Measurements from ENCODE around the gene DPEP1.
"Not testable (repeated sequence)": the region's sequence is repeated elsewhere in the genome, so short reads cannot be mapped to it uniquely, and the experiment has no call there.

DPEP1 gene

GRCh38 chr16:89613231-89613953 is at the start of gene DPEP1:
TSS of gene DPEP1 (plus strand) at chr16:89613642. CDS start at chr16:89630411, 16,769 bp downstream.
- no peak for FAIRE-seq

GRCh38 chr16:89564476-89565255 is 48.8 kb upstream of the DPEP1 start:
- FAIRE-seq, result no peak

GRCh38 chr16:89565256-89565505 is 48.3 kb upstream of the DPEP1 start:
- FAIRE-seq, result no peak

GRCh38 chr16:89565506-89566372 is 47.7 kb upstream of the DPEP1 start:
- no peak for FAIRE-seq

- no peak for FAIRE-seq
Observed at GRCh38 chr16:89567656-89568594, 45.5 kb upstream of the DPEP1 start.

GRCh38 chr16:89569506-89570341 is 43.7 kb upstream of the DPEP1 start:
- FAIRE-seq, result no peak

- no peak for FAIRE-seq
Observed at GRCh38 chr16:89570342-89570923, 43.0 kb upstream of the DPEP1 start.

GRCh38 chr16:89570983-89571598 is 42.4 kb upstream of the DPEP1 start:
- FAIRE-seq, result not testable (repeated sequence)

- FAIRE-seq, result no peak
Observed at GRCh38 chr16:89571636-89572035, 41.8 kb upstream of the DPEP1 start.

- no peak for FAIRE-seq
Observed at GRCh38 chr16:89572073-89572484, 41.4 kb upstream of the DPEP1 start.

- no peak for FAIRE-seq
Observed at GRCh38 chr16:89572485-89573205, 40.8 kb upstream of the DPEP1 start.

GRCh38 chr16:89573826-89574680 is 39.4 kb upstream of the DPEP1 start:
- FAIRE-seq, result no peak

GRCh38 chr16:89574681-89575246 is 38.7 kb upstream of the DPEP1 start:
- no peak for FAIRE-seq

GRCh38 chr16:89575247-89576152 is 37.9 kb upstream of the DPEP1 start, which contains the start of gene CPNE7:
TSS of gene CPNE7 (plus strand) at chr16:89575758. CDS start at chr16:89575898, 140 bp downstream.
- no peak for FAIRE-seq

- FAIRE-seq, result no peak
Observed at GRCh38 chr16:89576153-89577054, 37.0 kb upstream of the DPEP1 start.

All from islet of Langerhans (tissue), 1 donor.